H1 (cell line): ENCODE results near the gene IRGQ. TPM values are rescaled to one million over a fixed set of nuclear protein-coding genes. Genes with fewer than 3 reads are reported as not detected.

Source experiments
- CTCF ChIA-PET: fragments of 300-600 bp; sonication (Branson Sonifier 250); formaldehyde crosslinking; loops from one replicate; lab custom pipeline; 2021; ENCODE audit not compliant: partially characterized antibody; lab: Charles Lee
- POLR2A ChIA-PET: fragments of 300-600 bp; sonication (Branson Sonifier 250); formaldehyde crosslinking; loops from one replicate; lab custom pipeline; 2021; ENCODE audit warnings: inconsistent platforms; ENCODE audit not compliant: partially characterized antibody; lab: Charles Lee
- DNase-seq, 2 experiments: peaks; one replicate each; pipeline versions ENCODE4 v3.0.0 to v3.0.0-alpha.2; 2010 to 2022; ENCODE audit warnings: low spot score in 2 of 2, low read depth in 1 of 2, mixed read lengths in 1 of 2
- FAIRE-seq: peaks from 2 replicates; lab custom pipeline; 2011; peaks lifted over from hg19 to GRCh38; lab: Jason Lieb, UNC
- H2AFZ ChIP-seq: 2 replicates; pipeline ENCODE4 v1.8.1; 2012; ENCODE audit warnings: low read length, inconsistent platforms
- H2AK5ac ChIP-seq: 2 replicates; pipeline ENCODE4 v1.6.1; 2013; ENCODE audit warnings: low read depth, low read length
- H2BK120ac ChIP-seq: replicated peaks from 2 replicates; pipeline ENCODE3; 2013; ENCODE audit warnings: low read depth, low read length, inconsistent platforms
- H2BK12ac ChIP-seq: 2 replicates; pipeline ENCODE4 v1.6.1; 2013; ENCODE audit warnings: low read depth, low read length
- H2BK15ac ChIP-seq: 2 replicates; pipeline ENCODE4 v1.6.1; 2013; ENCODE audit warnings: low read length
- H2BK20ac ChIP-seq: 2 replicates; pipeline ENCODE4 v1.6.1; 2013; ENCODE audit warnings: low read length
- H2BK5ac ChIP-seq: 2 replicates; pipeline ENCODE4 v1.6.1; 2013; ENCODE audit warnings: low read depth, low read length
- H3K14ac ChIP-seq: 2 replicates; pipeline ENCODE4 v1.6.1; 2013; ENCODE audit warnings: inconsistent platforms; ENCODE audit not compliant: insufficient read length
- H3K18ac ChIP-seq: 2 replicates; pipeline ENCODE4 v1.6.1; 2013; ENCODE audit warnings: low read length; ENCODE audit errors: extremely low read depth
- H3K23ac ChIP-seq: 2 replicates; pipeline ENCODE4 v1.6.1; 2013; ENCODE audit warnings: inconsistent platforms; ENCODE audit not compliant: insufficient read length
- H3K23me2 ChIP-seq: 2 replicates; pipeline ENCODE4 v1.6.1; 2013; ENCODE audit warnings: low read depth, low read length
- H3K27ac ChIP-seq: 2 replicates; pipeline ENCODE4 v1.6.1; 2011; ENCODE audit warnings: low read depth, low read length, inconsistent platforms
- H3K27me3 ChIP-seq, 4 experiments: replicated peaks in 1 of 4; 1 replicate in 1 of 4; 2 replicates in 3 of 4; pipeline versions ENCODE4 v1.6.1 to v1.8.1; 2011 to 2013; ENCODE audit warnings: low read length in 3 of 4, mild to moderate bottlenecking in 3 of 4, inconsistent platforms in 2 of 4, mixed read lengths in 2 of 4, moderate library complexity in 1 of 4; ENCODE audit not compliant: control insufficient read depth in 3 of 4, insufficient read depth in 3 of 4; ENCODE audit errors: extremely low read depth in 1 of 4
- H3K36me3 ChIP-seq, 4 experiments: 2 replicates each; pipeline versions ENCODE4 v1.6.1 to v1.8.1; 2011 to 2013; ENCODE audit warnings: mild to moderate bottlenecking in 4 of 4, low read length in 3 of 4, moderate library complexity in 2 of 4, control low read depth in 1 of 4, inconsistent platforms in 1 of 4; ENCODE audit not compliant: insufficient read depth in 4 of 4, control insufficient read depth in 2 of 4
- H3K4ac ChIP-seq: replicated peaks from 2 replicates; pipeline ENCODE3; 2013; ENCODE audit warnings: low read length, low read depth, mixed read lengths, inconsistent platforms; ENCODE audit not compliant: insufficient read length
- H3K4me1 ChIP-seq, 4 experiments: replicated peaks in 1 of 4; 1 replicate in 1 of 4; 2 replicates in 3 of 4; pipeline versions ENCODE4 v1.6.1 to v1.8.1; 2011 to 2013; ENCODE audit warnings: low read length in 3 of 4, inconsistent platforms in 2 of 4, mixed read lengths in 1 of 4; ENCODE audit not compliant: insufficient read depth in 4 of 4, control insufficient read depth in 3 of 4
- H3K4me2 ChIP-seq, 2 experiments: 2 replicates each; pipeline versions ENCODE4 v1.6.1 to v1.8.1; 2011 to 2013; ENCODE audit warnings: low read depth in 2 of 2, low read length in 2 of 2, control low read depth in 1 of 2, inconsistent platforms in 1 of 2, mild to moderate bottlenecking in 1 of 2; ENCODE audit not compliant: insufficient read depth in 1 of 2
- H3K4me3 ChIP-seq, 4 experiments: fragments of 200-600, 300-600 bp in 1 of 4; sonication (generic), shearing (Covaris generic), sonication (Bioruptor Twin) in 1 of 4; 2 replicates each; pipeline versions ENCODE4 v1.5.1 to v1.8.1; 2011 to 2016; ENCODE audit warnings: low read length in 4 of 4, low read depth in 3 of 4, control low read depth in 2 of 4, inconsistent platforms in 2 of 4, mild to moderate bottlenecking in 2 of 4, mixed read lengths in 1 of 4, moderate library complexity in 1 of 4; ENCODE audit not compliant: insufficient read depth in 2 of 4; ENCODE audit errors: extremely low read depth in 1 of 4
- H3K56ac ChIP-seq: replicated peaks from 2 replicates; pipeline ENCODE3; 2013; ENCODE audit warnings: low read depth, mild to moderate bottlenecking, mixed read lengths, low read length, inconsistent platforms; ENCODE audit not compliant: insufficient read length
- H3K79me1 ChIP-seq: 2 replicates; pipeline ENCODE4 v1.6.1; 2013; ENCODE audit warnings: low read depth, low read length, control low read depth
- H3K79me2 ChIP-seq, 2 experiments: 2 replicates each; pipeline versions ENCODE4 v1.6.1 to v1.8.1; 2012 to 2013; ENCODE audit warnings: low read length in 2 of 2, mild to moderate bottlenecking in 2 of 2, inconsistent platforms in 1 of 2; ENCODE audit not compliant: insufficient read depth in 2 of 2, control insufficient read depth in 1 of 2
- H3K9ac ChIP-seq, 4 experiments: replicated peaks in 1 of 4; 1 replicate in 1 of 4; 2 replicates in 3 of 4; pipeline versions ENCODE4 v1.6.1 to v1.8.1; 2011 to 2013; ENCODE audit warnings: low read depth in 3 of 4, low read length in 3 of 4, control low read depth in 2 of 4, mild to moderate bottlenecking in 2 of 4, moderate library complexity in 2 of 4, inconsistent platforms in 1 of 4; ENCODE audit errors: extremely low read depth in 1 of 4
- H3K9me3 ChIP-seq, 2 experiments: 2 replicates each; pipeline versions ENCODE4 v1.6.1 to v1.8.1; 2012 to 2013; ENCODE audit warnings: mild to moderate bottlenecking in 2 of 2, moderate library complexity in 2 of 2, control low read depth in 1 of 2, inconsistent platforms in 1 of 2, low read depth in 1 of 2, low read length in 1 of 2, mixed read lengths in 1 of 2; ENCODE audit not compliant: insufficient read depth in 2 of 2
- H4K20me1 ChIP-seq, 2 experiments: replicated peaks in 1 of 2; 2 replicates each; pipeline versions ENCODE3 to v1.8.1; 2011 to 2013; ENCODE audit warnings: inconsistent platforms in 2 of 2, low read length in 2 of 2, mild to moderate bottlenecking in 1 of 2; ENCODE audit not compliant: insufficient read depth in 2 of 2, control insufficient read depth in 1 of 2
- H4K5ac ChIP-seq: 2 replicates; pipeline ENCODE4 v1.6.1; 2013; ENCODE audit warnings: low read length, low read depth, mixed read lengths, inconsistent platforms; ENCODE audit not compliant: insufficient read length
- H4K8ac ChIP-seq: 2 replicates; pipeline ENCODE4 v1.8.0; 2013; ENCODE audit warnings: mild to moderate bottlenecking, moderate library complexity, low read length, inconsistent platforms; ENCODE audit not compliant: insufficient read depth; ENCODE audit errors: extremely low read depth
- H4K91ac ChIP-seq: replicated peaks from 2 replicates; pipeline ENCODE3; 2013; ENCODE audit warnings: low read length, mixed read lengths, inconsistent platforms; ENCODE audit not compliant: insufficient read length
- JUN ChIP-seq: IDR thresholded peaks from 2 replicates; pipeline ENCODE4 v1.6.1; 2011; ENCODE audit warnings: low read depth, mild to moderate bottlenecking, improper control_type of control experiment, low read length
- NANOG ChIP-seq: IDR thresholded peaks from 2 replicates; pipeline ENCODE4 v1.6.1; 2011; ENCODE audit warnings: low read length, low read depth, mild to moderate bottlenecking, inconsistent platforms; ENCODE audit not compliant: insufficient read depth, poor library complexity, severe bottlenecking
- NRF1 ChIP-seq: IDR thresholded peaks from 2 replicates; pipeline ENCODE4 v1.6.1; 2011; ENCODE audit warnings: mild to moderate bottlenecking, low read depth, low read length, improper control_type of control experiment
- POLR2A ChIP-seq, 2 experiments: IDR thresholded peaks; 1 replicate in 1 of 2; 2 replicates in 1 of 2; pipeline ENCODE4 v1.6.1; 2011; ENCODE audit warnings: low read depth in 2 of 2, low read length in 2 of 2, mild to moderate bottlenecking in 2 of 2; ENCODE audit errors: control extremely low read depth in 1 of 2
- POU5F1 ChIP-seq: IDR thresholded peaks from 2 replicates; pipeline ENCODE4 v1.6.1; 2011; ENCODE audit warnings: low read depth, mild to moderate bottlenecking, low read length, moderate library complexity
- RAD21 ChIP-seq, 2 experiments: IDR thresholded peaks in 1 of 2; conservative IDR thresholded peaks in 1 of 2; 2 replicates each; pipeline ENCODE4 v1.6.1; 2011; ENCODE audit warnings: low read depth in 2 of 2, low read length in 2 of 2, improper control_type of control experiment in 1 of 2, inconsistent platforms in 1 of 2, mild to moderate bottlenecking in 1 of 2, moderate library complexity in 1 of 2
- SIRT6 ChIP-seq: IDR thresholded peaks from one replicate; pipeline ENCODE4 v1.7.1; 2012; ENCODE audit warnings: low read length, inconsistent platforms
- SP2 ChIP-seq: IDR thresholded peaks from 2 replicates; pipeline ENCODE4 v1.6.1; 2012; ENCODE audit warnings: mild to moderate bottlenecking, low read length, inconsistent platforms
- WGBS, 2 experiments: shearing (Covaris generic) in 1 of 2; methylation state at CpG; one replicate each; pipeline versions ENCODE4 v1.1.6 to v1.1.7; 2013 to 2015; ENCODE audit warnings: low lambda C conversion rate in 2 of 2, mixed read lengths in 2 of 2, inconsistent platforms in 1 of 2, low coverage in 1 of 2, missing lambda C conversion rate in 1 of 2; ENCODE audit not compliant: insufficient replicate concordance in 2 of 2, insufficient coverage in 1 of 2, insufficient read length in 1 of 2; ENCODE audit errors: extremely low coverage in 1 of 2, missing lambda C conversion rate in 1 of 2; 5-methylcytosine and 5-hydroxymethylcytosine counted together
- polyA plus RNA-seq, 7 experiments: library from polyadenylated mRNA; depleted of rRNA in 3 of 7; stranded (reverse) in 5 of 7; unstranded in 2 of 7; fragments of >200 nt in 5 of 7; fragments of 200-250 nt in 2 of 7; gene quantifications; 1 replicate in 5 of 7; 2 replicates in 1 of 7; 4 replicates in 1 of 7; pipeline versions ENCODE4 v1.2.1 to v1.2.3, GENCODE V29; 2011 to 2013; ENCODE audit warnings: missing spikeins in 2 of 7, mixed read lengths in 2 of 7
- total RNA-seq: library from RNA; stranded (reverse); fragmentation: NEBNext Ultra II Directional; extraction: Animal tissue kit (Norgen Biotek cat#: 25700); gene quantifications from 2 replicates; pipeline ENCODE4 v1.2.1, GENCODE V29; 2021
- TF ChIP-seq, protein P1 (sequence below): IDR thresholded peaks from 2 replicates; pipeline ENCODE4 v1.6.1; 2012; ENCODE audit warnings: low read length, inconsistent platforms

The IRGQ gene
- total and polyA plus RNA-seq, 2 of the 8 experiments (the other 6 are each of a cell fraction or from before 2014, with no cell fraction given), result 16.0 to 42.9 TPM

DNA sequence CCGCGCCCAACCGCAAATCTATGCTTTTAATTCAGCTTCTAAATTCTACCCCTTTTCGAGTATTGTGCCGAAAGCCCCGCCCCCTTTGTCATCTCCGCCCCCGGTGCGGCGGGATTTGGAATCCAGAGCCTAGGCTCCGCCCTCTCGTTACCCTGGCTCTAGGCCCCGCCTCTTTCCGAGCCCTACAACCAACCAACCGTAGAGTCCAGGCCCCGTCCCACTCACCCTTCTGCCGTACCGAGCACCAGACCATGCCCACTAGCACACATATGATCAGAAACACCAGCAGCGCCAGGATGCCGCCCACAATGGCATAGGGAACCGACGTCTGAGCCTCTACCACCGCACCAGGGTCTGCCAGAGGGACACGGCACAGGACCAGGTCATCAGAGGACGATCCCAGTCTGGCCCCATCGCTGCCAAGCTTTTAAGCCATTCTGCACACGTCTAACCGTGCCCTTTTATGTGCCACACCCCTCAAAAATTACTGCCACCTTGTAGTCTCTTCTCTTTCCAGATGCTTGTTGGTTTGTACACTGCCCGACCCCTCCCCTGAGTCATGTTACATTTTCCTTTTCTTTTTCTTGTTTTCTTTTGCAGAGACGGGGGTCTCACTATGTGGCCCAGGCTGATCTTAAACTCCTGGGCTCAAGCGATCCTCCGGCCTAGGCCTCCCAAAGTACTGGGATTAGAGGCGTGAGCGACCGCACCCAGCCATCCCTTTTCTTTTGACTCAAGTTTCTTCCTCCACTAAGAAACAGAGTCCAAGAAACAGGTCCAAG is 28.1 kb upstream of the IRGQ start:
- peak overlapping the region in 1 of 2 experiments; percentile 37; a peak in 1 of 4 replicates for H3K4me2 ChIP-seq
- CTCF ChIA-PET, result interaction anchor here (1.2 to 3.8 kb wide), 4 partner anchors 11 to 30 kb away, joined by 4 to 22 read pairs (median 10); partner anchors contain the start of gene SRRM5
- H3K79me2 ChIP-seq, result no peaks in the 10 kb centered on the region; a peak in 1 of 4 replicates
- no peak for TF ChIP-seq SIRT6
- TF ChIP-seq RAD21 (IDR thresholded peaks at IDR 0.05 in 1 of 2, conservative IDR thresholded peaks at IDR 0.05 in 1 of 2; ENCODE audit: low read depth in 2 of 2, low read length in 2 of 2), result no peak
- TF ChIP-seq JUN, result no peak
- no peak for TF ChIP-seq POU5F1
- TF ChIP-seq, protein P1, sequence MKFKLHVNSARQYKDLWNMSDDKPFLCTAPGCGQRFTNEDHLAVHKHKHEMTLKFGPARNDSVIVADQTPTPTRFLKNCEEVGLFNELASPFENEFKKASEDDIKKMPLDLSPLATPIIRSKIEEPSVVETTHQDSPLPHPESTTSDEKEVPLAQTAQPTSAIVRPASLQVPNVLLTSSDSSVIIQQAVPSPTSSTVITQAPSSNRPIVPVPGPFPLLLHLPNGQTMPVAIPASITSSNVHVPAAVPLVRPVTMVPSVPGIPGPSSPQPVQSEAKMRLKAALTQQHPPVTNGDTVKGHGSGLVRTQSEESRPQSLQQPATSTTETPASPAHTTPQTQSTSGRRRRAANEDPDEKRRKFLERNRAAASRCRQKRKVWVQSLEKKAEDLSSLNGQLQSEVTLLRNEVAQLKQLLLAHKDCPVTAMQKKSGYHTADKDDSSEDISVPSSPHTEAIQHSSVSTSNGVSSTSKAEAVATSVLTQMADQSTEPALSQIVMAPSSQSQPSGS, result no peak
- no peak for TF ChIP-seq NANOG
- TF ChIP-seq POLR2A (IDR thresholded peaks at IDR 0.05; ENCODE audit: control extremely low read depth in 1 of 2, low read depth in 2 of 2, low read length in 2 of 2), result no peak
- no peak for TF ChIP-seq SP2
- no peak for TF ChIP-seq NRF1

More for the DNA sequence above, 28.1 kb upstream of the IRGQ start:
- Histone ChIP-seq H3K4me3 (no peak overlapping the region), H2BK20ac (no peak overlapping the region), H4K8ac (no peak overlapping the region; the same call in 1 of the 2 replicates), H2BK15ac (no peak overlapping the region), H4K91ac (peak overlapping the region; percentile 32), H2AFZ (no peak overlapping the region), H3K4me1 (peaks cover 4 to 12% (median 9%) of the 10 kb centered on the region in 4 experiments), H2BK12ac (peak overlapping the region; percentile 75; the same call in 1 of the 2 replicates), H3K9ac (no peak overlapping the region), H3K9me3 (no peaks in the 10 kb centered on the region), H3K56ac (no peak overlapping the region), H3K27me3 (no peaks in the 10 kb centered on the region), H3K23me2 (peaks cover 8% of the 10 kb centered on the region), H4K20me1 (peaks cover 1 to 4% of the 10 kb centered on the region in 2 experiments), H3K79me1 (no peaks in the 10 kb centered on the region; the same call in 1 of the 2 replicates), H2BK5ac (no peak overlapping the region), H2AK5ac (peak overlapping the region; percentile 88; the same call in 1 of the 2 replicates), H3K23ac (no peak overlapping the region), H3K4ac (no peak overlapping the region), H3K36me3 (no peaks in the 10 kb centered on the region; a peak in 2 of 8 replicates), H3K14ac (no peak overlapping the region), H4K5ac (no peak overlapping the region), H2BK120ac (no peak overlapping the region), H3K18ac (no peak overlapping the region), H3K27ac (no peak overlapping the region)
- FAIRE-seq (no peak), DNase-seq (peak in 1 of 2 experiments; percentile 86)
- POLR2A ChIA-PET, result interaction anchor here (0.6 to 2.4 kb wide), 11 partner anchors 10 to 161 kb away, joined by 3 to 12 read pairs (median 3); partner anchors contain the start of genes IRGQ and ZNF576
- 89% methylated on average over 35 of the region's 35 CpGs; no CpG with 5 or more reads in 1 of the 2 experiments for WGBS, 2 experiments
